Heart left ventricle (tissue), 16 donors: ENCODE measurements around the gene ITPR2. TPM values are rescaled to one million over a fixed set of nuclear protein-coding genes. Genes with fewer than 3 reads are reported as not detected.

ENCODE experiments used
- ATAC-seq, 4 donors: fragments of 200-7000 bp; cut with Tn5 transposase; one replicate each; pipeline ENCODE4 v1.9.1; 2020 to 2022; ENCODE audit warnings: moderate library complexity in 4 of 4, mild to moderate bottlenecking in 3 of 4, moderate number of reproducible peaks in 1 of 4
- DNase-seq, 5 donors: peaks; one replicate each; pipeline ENCODE4 v3.0.0-alpha.2; 2020
- H3K27ac ChIP-seq, 12 donors: fragments of 200-600 bp; sonication (generic) in 4 of 12; one replicate each; pipeline versions ENCODE4 v1.5.0 to v1.8.0; 2016 to 2022; ENCODE audit warnings: mild to moderate bottlenecking in 2 of 12
- H3K27me3 ChIP-seq, 9 donors: fragments of 200-600 bp; sonication (generic) in 2 of 9; one replicate each; pipeline versions ENCODE4 v1.5.1 to v1.8.0; 2016 to 2022; ENCODE audit warnings: mild to moderate bottlenecking in 3 of 9
- H3K36me3 ChIP-seq, 9 donors: fragments of 200-600 bp; sonication (generic) in 2 of 9; one replicate each; pipeline versions ENCODE4 v1.5.0 to v1.8.0; 2018 to 2022; ENCODE audit warnings: mild to moderate bottlenecking in 2 of 9
- H3K4me1 ChIP-seq, 12 donors: fragments of 200-600 bp; sonication (generic) in 4 of 12; one replicate each; pipeline versions ENCODE4 v1.5.0 to v1.8.0; 2016 to 2022; ENCODE audit warnings: mild to moderate bottlenecking in 3 of 12
- H3K4me3 ChIP-seq, 12 donors: fragments of 200-600 bp; sonication (generic) in 4 of 12; one replicate each; pipeline versions ENCODE4 v1.5.0 to v1.8.0; 2017 to 2022; ENCODE audit warnings: mild to moderate bottlenecking in 9 of 12, moderate library complexity in 4 of 12
- H3K9me3 ChIP-seq, 12 donors: fragments of 200-600 bp; sonication (generic) in 4 of 12; one replicate each; pipeline versions ENCODE4 v1.5.0 to v1.8.0; 2016 to 2022; ENCODE audit warnings: mild to moderate bottlenecking in 1 of 12
- CTCF ChIP-seq, 12 donors: fragments of 200-600 bp; sonication (generic) in 4 of 12; IDR thresholded peaks; one replicate each; pipeline versions ENCODE4 v1.5.0 to v1.8.0; 2018 to 2022; ENCODE audit warnings: antibody characterized with exemption in 12 of 12, mild to moderate bottlenecking in 5 of 12
- POLR2A ChIP-seq, 2 donors: fragments of 450-650 bp; IDR thresholded peaks; one replicate each; pipeline ENCODE4 v1.6.1; 2017; ENCODE audit warnings: antibody characterized with exemption in 2 of 2, mild to moderate bottlenecking in 2 of 2, moderate library complexity in 2 of 2
- WGBS, 4 donors: extraction: QIAGEN DNeasy Blood & Tissue Kit in 2 of 4; methylation state at CpG; one replicate each; pipeline versions ENCODE4 v1.1.5 to v1.1.7; 2013 to 2018; 5-methylcytosine and 5-hydroxymethylcytosine counted together
- intact Hi-C, 10 donors: fragments of 100-400 bp; cut with DNase I; formaldehyde crosslinking; loops; one replicate each; pipeline versions ENCODE4 v1.11.1 to v1.14.2; 2022
- long read RNA-seq, 3 donors: library from polyadenylated mRNA; unstranded; transcript quantifications; one replicate each; pipeline ENCODE4 v2.0.0, GENCODE V29; 2020 to 2021
- polyA plus RNA-seq, 2 donors: library from polyadenylated mRNA; stranded (reverse); fragments of 200-250 nt; gene quantifications; one replicate each; pipeline ENCODE4 v1.2.3, GENCODE V29; 2013
- total RNA-seq, 9 donors: library from RNA; depleted of rRNA in 2 of 9; stranded (reverse); fragments of >200 nt in 2 of 9; fragmentation: NEBNext Ultra II Directional in 3 of 9; extraction: Animal tissue kit (Norgen Biotek cat#: 25700) in 3 of 9; gene quantifications; one replicate each; pipeline versions ENCODE4 v1.1.0 to v1.2.4, GENCODE V29; 2016 to 2023
- donor health status: ischemic (EF 13 %, LVEDD 7.1; RV severe dilation, severe dysfunction).
- donor health status: healthy with polysubstance abuse.
- donor health status: DM: no; HTN: yes; CAD: no.
- donor health status: DM: no; HTN: no; CAD: no.
- donor health status: ischemic (EF 25% LVEDD 6.9; RV normal size, moderate dysfunction).
- donor health status: ischemic (EF 25% LVEDD 5.7; RV mildly dilated, moderate dysfunction).
- donor health status: healthy.
- donor health status: DM: yes; HTN: yes; CAD: no.
- donor health status: ischemic (EF 35%, LVEDD 5.7; RV mildly dilated, moderate dysfunction).
- donor health status: nonischemic (EF 11% LVEDD 7.7; RV severe dilation, severe dysfunction).
- donor health status: DM: yes; HTN: yes; CAD: no.
- donor health status: PGD.
- donor health status: ischemic (EF 29% LVEDD 5.4; RV normal size, mild dysfunction).
- donor health status: nonischemic (EF 23%, LVEDD 6.1; RV moderate dilation, normal function).

ITPR2 gene
- 10 to 100 TPM in 7 of 9 donors, 1 to 10 TPM in 2; 6.1 to 45.6 (median 14.1) TPM for total RNA-seq
- 1 to 10 TPM; 3.4 to 4.0 TPM for polyA plus RNA-seq
- long read RNA-seq, donor 1, partial matches to known transcripts: 4 of 6 reads
- long read RNA-seq, donor 1, other reads (novel, unspliced or antisense): 2 of 6 reads
- long read RNA-seq, donor 2, partial matches to known transcripts: 1 of 2 reads
- long read RNA-seq, donor 2, other reads (novel, unspliced or antisense): 1 of 2 reads
- long read RNA-seq, donor 3: 0 reads

- intact Hi-C loops: loop anchor here in 7 of 10 donors (5.0 to 10.0 kb wide), 7 partner anchors 52 to 728 kb away; no protein-coding TSS in a partner anchor
- DNase-seq (peak; percentile 96 to 97 (median 97)), ATAC-seq (peak; percentile 96 to 98 (median 97))
- 0 to 1% (median 1%) methylated on average over 72 to 92 of the region's 92 CpGs for WGBS, 4 donors
- peak in 9 of 12 donors; percentile 19 to 65 (median 45) for TF ChIP-seq CTCF (IDR thresholded peaks at IDR 0.05)
- TF ChIP-seq POLR2A (IDR thresholded peaks at IDR 0.05): peak in 1 of 2 donors; percentile 96
- Histone ChIP-seq H3K9me3 (no peaks in the 10 kb centered on the region), H3K4me3 (peak within 1 kb of the TSS; percentile 62 to 98 (median 91)), H3K27me3 (no peaks in the 10 kb centered on the region), H3K36me3 (no peaks in the 10 kb centered on the region), H3K4me1 (peaks cover 0 to 53% (median 16%) of the 10 kb centered on the region in 12 donors), H3K27ac (peak within 1 kb of the TSS; percentile 90 to 99 (median 92))
Measured at GRCh38 chr12:26832822-26833742, at the start of gene ITPR2. TSS of gene ITPR2 (minus strand) at chr12:26833194. CDS start at chr12:26832781, 413 bp downstream.

- H3K36me3 ChIP-seq: no peaks in the 10 kb centered on the region
- no peak for DNase-seq
- H3K4me1 ChIP-seq: peaks cover 6 to 27% (median 17%) of the 10 kb centered on the region in 12 donors
- no peak overlapping the region for H3K4me3 ChIP-seq
- 68 to 96% (median 86%) methylated on average over 2 of the region's 2 CpGs for WGBS, 4 donors
- H3K27ac ChIP-seq: no peak overlapping the region
- no peak for TF ChIP-seq CTCF (IDR thresholded peaks at IDR 0.05)
- intact Hi-C loops: loop anchor here in 1 of 10 donors (10.0 kb wide), 1 partner anchor 46 kb away; the partner anchor contains the start of gene ITPR2
- H3K9me3 ChIP-seq: no peaks in the 10 kb centered on the region
- no peak for ATAC-seq
- H3K27me3 ChIP-seq: no peaks in the 10 kb centered on the region
Measured at GRCh38 chr12:26880625-26881024, 47.6 kb upstream of the ITPR2 start.

GRCh38 chr12:26878661-26879119 lies 45.7 kb upstream of the ITPR2 start:
- WGBS, 4 donors: 10 to 21% (median 13%) methylated on average over 5 to 6 of the region's 6 CpGs
- H3K4me1 ChIP-seq: peaks cover 6 to 35% (median 18%) of the 10 kb centered on the region in 12 donors
- no peaks in the 10 kb centered on the region for H3K27me3 ChIP-seq
- DNase-seq (peak; percentile 80 to 87 (median 86)), ATAC-seq (peak; percentile 92 to 96 (median 94))
- H3K27ac ChIP-seq: peak overlapping the region in 10 of 12 donors; percentile 43 to 76 (median 63)
- no peak overlapping the region for H3K4me3 ChIP-seq
- intact Hi-C loops: no loop called here
- no peaks in the 10 kb centered on the region for H3K36me3 ChIP-seq
- no peak for TF ChIP-seq CTCF (IDR thresholded peaks at IDR 0.05)
- no peak for TF ChIP-seq POLR2A (IDR thresholded peaks at IDR 0.05)
- H3K9me3 ChIP-seq: no peaks in the 10 kb centered on the region
